WERI-Rb-1 (cell line): ENCODE results near the gene CD3E.

Experiments
- DNase-seq: peaks from one replicate; pipeline ENCODE4 v3.0.0-alpha.2; 2020
- H3K27ac ChIP-seq: fragments of 250-450 bp; sonication (Bioruptor Pico); 2 replicates; pipeline ENCODE4 v1.5.1; 2020; ENCODE audit warnings: mild to moderate bottlenecking, moderate library complexity
- H3K27me3 ChIP-seq: fragments of 250-450 bp; sonication (Bioruptor Pico); 2 replicates; pipeline ENCODE4 v1.5.1; 2021; ENCODE audit warnings: mild to moderate bottlenecking, low read depth, moderate library complexity; ENCODE audit not compliant: insufficient read depth, severe bottlenecking
- H3K36me3 ChIP-seq: fragments of 250-450 bp; sonication (Bioruptor Pico); 2 replicates; pipeline ENCODE4 v1.5.1; 2020; ENCODE audit warnings: mild to moderate bottlenecking, moderate library complexity
- H3K4me3 ChIP-seq: 2 replicates; pipeline ENCODE4 v1.5.1; 2011; ENCODE audit warnings: low read depth, mild to moderate bottlenecking, control low read depth, low read length
- H3K9me3 ChIP-seq: fragments of 250-450 bp; sonication (Bioruptor Pico); 2 replicates; pipeline ENCODE4 v1.5.1; 2021; ENCODE audit warnings: mild to moderate bottlenecking, moderate library complexity; ENCODE audit not compliant: severe bottlenecking
- CTCF ChIP-seq: IDR thresholded peaks from 2 replicates; pipeline ENCODE4 v1.5.1; 2011; ENCODE audit warnings: low read depth, mild to moderate bottlenecking, control low read depth, inconsistent platforms, low read length

The CD3E gene

GRCh38 chr11:118341815-118342489 is 37.4 kb downstream of the CD3E start:
- no peak for TF ChIP-seq CTCF
- no peaks in the 10 kb centered on the region for H3K9me3 ChIP-seq
- no peak for DNase-seq
- H3K4me3 ChIP-seq = no peak overlapping the region
- H3K27me3 ChIP-seq = no peaks in the 10 kb centered on the region
- H3K27ac ChIP-seq = no peak overlapping the region
- no peaks in the 10 kb centered on the region for H3K36me3 ChIP-seq

- Histone ChIP-seq H3K27me3 (no peaks in the 10 kb centered on the region), H3K4me3 (no peak within 1 kb of the TSS), H3K9me3 (no peaks in the 10 kb centered on the region), H3K27ac (no peak within 1 kb of the TSS), H3K36me3 (no peaks in the 10 kb centered on the region)
- TF ChIP-seq CTCF = no peak
- DNase-seq = no peak
These were observed 38.1 kb downstream of the CD3E start, which contains the start of gene CD3D for GRCh38 chr11:118342503-118343161. Gene CD3D, minus strand, starts transcription at chr11:118342705. Its CDS starts 98 bp downstream, at chr11:118342607.

GRCh38 chr11:118343248-118343647 is 38.7 kb downstream of the CD3E start:
- H3K4me3 ChIP-seq = no peak overlapping the region
- H3K36me3 ChIP-seq = no peaks in the 10 kb centered on the region
- H3K27me3 ChIP-seq = no peaks in the 10 kb centered on the region
- H3K27ac ChIP-seq = no peak overlapping the region
- no peak for TF ChIP-seq CTCF
- no peak for DNase-seq
- H3K9me3 ChIP-seq = no peaks in the 10 kb centered on the region

GRCh38 chr11:118343981-118344515 is 39.5 kb downstream of the CD3E start, which contains the start of gene CD3G:
Gene CD3G, plus strand, starts transcription at chr11:118344344. Its CDS starts 80 bp downstream, at chr11:118344424.
- H3K27me3 ChIP-seq = no peaks in the 10 kb centered on the region
- H3K4me3 ChIP-seq = no peak within 1 kb of the TSS
- no peak for DNase-seq
- H3K9me3 ChIP-seq = no peaks in the 10 kb centered on the region
- no peaks in the 10 kb centered on the region for H3K36me3 ChIP-seq
- TF ChIP-seq CTCF = no peak
- H3K27ac ChIP-seq = no peak within 1 kb of the TSS

GRCh38 chr11:118349475-118349874 is 44.9 kb downstream of the CD3E start:
- Histone ChIP-seq H3K4me3 (no peak overlapping the region), H3K36me3 (no peaks in the 10 kb centered on the region), H3K27ac (no peak overlapping the region), H3K27me3 (no peaks in the 10 kb centered on the region), H3K9me3 (no peaks in the 10 kb centered on the region)
- no peak for TF ChIP-seq CTCF
- no peak for DNase-seq
